Superior temporal gyrus (tissue), 1 donor: ENCODE measurements around the gene SECISBP2L.
"Not testable (repeated sequence)": the region's sequence is repeated elsewhere in the genome, so short reads cannot be mapped to it uniquely, and the experiment has no call there.

Experiments used
- DNase-seq: peaks from one replicate; pipeline ENCODE4 v3.0.0-alpha.2; 2016; ENCODE audit errors: extremely low spot score

SECISBP2L gene

DNA sequence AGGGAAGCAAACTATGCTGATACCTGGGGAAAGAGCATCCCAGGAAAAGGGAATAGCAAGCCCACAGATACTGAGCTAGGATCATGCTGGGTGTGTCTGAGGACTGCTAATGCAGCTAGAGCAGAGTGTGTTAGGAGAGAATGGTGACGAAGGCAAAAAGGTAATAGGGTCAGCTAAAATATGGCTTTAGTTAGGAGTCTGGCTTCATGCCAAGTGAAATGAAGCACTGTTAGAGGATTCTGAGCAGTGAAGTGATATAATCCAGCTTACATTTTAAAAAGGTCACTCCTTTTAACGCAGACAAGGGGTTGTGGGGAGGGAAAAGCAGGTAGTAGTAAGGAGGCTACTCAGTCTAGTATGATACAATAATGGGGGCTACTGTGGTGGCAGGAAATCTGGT lies 30.4 kb downstream of the SECISBP2L start:
- no peak for DNase-seq

DNA sequence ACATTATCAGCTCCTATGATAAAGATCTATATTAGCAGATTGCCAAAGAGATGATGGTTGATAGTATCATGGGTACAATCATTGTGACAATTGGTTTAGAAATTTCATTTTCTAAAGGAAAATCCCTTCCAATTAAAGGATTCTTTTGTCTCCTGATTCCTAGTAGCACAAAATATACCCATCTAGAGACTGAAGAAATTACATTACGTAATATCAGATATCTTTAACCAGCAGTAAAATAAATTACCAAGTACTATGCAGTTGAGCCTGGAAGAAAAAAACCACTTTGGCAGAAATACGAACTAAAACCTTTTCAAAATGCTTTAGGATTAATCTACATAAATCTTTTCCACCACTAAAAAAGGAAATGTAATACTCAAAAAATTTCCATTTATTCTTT lies 46.9 kb downstream of the SECISBP2L start:
- DNase-seq, result no peak

DNA sequence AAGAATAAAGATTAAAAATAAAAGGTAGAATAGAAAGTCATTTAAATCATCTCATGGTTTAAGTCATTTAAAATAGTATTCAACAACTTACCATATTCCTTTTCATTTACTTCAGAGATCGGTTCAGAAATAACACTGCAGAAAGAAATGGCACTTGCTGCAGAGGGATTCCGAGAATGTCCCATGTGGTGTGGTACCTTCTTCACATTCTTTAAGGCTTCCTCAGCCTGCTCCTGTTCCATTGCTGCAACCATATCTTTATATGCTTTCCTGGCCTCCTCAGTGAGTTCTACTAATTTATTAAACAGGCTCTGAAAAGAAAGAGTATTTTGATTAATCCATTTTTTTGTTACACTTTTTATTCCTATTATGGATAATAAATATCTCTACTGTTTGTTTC lies 50.0 kb downstream of the SECISBP2L start:
- DNase-seq, result no peak

DNA sequence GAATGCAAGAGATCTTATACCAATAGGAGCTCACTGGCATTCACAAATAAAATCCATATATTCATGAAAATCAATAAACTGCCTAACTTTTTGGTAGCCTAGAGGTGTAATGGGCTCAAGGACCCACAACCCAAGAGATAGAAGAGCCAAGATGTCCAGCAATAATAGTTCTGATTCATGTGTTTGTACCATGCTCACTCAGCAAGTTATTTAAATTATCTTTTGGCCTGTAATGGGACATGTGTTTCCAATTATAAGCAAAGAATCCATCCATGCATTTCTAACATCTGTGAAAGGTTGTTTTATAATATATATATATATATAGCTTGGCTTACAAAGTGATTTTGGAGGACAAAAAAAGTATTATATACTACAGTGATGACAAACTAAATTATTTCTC lies 52.9 kb downstream of the SECISBP2L start:
- peak; percentile 5 for DNase-seq

DNA sequence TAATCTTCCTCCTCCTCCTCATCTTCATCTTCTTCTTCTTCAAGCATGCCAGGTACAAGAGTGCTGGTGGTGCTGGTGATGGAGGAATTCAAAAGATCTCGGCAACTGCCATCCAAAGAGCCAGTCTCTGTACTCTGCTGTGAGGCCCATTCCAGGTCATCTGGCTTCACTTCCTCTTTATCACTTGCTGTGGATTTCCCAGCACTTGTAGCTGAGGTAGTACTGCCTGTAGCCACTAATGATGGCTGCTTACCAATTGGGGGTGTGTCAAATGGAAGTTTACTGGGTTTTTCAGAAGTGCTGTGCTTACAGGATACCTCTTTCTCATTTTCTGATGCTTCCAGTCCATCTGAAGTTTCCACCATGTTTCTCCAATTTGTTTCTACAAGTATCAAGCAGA lies 53.7 kb downstream of the SECISBP2L start:
- peak; percentile 7 for DNase-seq

DNA sequence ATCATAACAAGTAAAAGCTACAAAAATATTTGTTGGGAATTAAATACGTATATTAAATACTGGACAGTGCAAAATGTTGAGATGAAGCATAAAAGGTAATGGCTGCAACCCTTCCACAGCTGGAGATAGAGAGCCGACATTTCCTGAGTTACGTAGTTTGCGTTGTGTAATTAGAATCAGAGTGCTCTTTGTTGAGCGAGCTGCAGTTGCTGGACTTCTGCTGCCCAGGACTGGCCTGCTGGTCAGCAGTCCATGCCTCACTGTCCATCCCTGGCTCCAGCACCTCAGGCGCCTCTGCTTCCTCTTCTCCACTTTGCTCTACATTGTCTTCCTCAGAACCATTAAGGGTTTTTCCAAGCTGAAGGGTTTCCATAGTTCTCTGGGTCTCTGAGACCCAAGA lies 54.1 kb downstream of the SECISBP2L start:
- peak; percentile 67 for DNase-seq

DNA sequence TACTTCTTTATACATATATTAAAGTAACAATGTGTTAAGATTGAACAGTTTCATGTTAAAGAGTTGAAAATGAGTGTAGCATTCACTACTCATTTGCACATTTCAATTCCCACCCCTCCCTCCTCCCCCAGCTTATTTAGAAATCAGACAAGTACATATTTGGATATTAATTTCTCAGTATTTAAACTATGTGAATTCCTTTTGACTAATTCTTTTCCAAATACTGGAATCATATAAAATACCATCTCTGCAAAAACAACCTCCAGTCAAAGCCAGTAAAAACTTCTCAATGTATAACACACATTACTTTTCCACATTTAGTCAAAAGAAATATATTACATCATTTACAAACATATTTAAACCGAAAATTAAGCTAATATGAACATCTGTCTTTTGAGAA lies 57.1 kb downstream of the SECISBP2L start:
- DNase-seq, result no peak

DNA sequence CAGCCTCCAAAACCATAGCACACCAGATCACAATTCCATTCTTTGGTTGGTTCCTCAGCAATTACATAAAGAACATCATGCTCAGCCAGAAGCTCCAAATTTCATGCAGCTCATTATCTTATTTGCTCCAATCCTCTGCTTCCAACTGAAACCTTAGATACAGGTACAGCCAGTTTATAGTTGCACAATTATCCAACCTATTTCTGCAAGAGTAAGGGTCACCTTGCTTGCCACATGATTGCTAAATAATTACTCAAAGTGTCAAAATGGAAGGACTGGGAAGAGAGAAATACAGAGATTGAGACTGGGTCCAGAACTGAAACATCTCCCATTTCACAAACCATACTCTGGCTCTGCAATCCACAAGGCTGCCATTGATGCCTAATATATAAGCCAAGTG lies 59.1 kb downstream of the SECISBP2L start:
- DNase-seq, result no peak

DNA sequence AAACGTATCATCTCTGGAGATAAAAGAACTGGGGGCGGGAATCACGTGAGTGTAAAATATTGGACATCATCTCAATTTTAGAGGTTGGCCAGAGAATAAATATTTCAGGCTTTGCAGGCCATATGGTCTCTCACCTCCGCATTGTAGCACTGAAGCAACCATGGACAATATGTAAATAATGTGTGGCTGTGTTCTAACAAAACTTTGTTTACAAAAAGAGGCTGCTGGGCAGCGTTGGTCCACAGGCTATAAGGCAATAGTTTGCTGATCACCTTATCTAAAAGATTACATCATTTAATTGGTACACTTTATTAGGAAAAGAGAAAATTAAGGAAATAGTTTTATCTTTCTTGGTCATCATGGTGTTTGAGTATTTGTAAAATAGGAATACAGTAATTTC lies 60.0 kb downstream of the SECISBP2L start:
- peak; percentile 5 for DNase-seq

DNA sequence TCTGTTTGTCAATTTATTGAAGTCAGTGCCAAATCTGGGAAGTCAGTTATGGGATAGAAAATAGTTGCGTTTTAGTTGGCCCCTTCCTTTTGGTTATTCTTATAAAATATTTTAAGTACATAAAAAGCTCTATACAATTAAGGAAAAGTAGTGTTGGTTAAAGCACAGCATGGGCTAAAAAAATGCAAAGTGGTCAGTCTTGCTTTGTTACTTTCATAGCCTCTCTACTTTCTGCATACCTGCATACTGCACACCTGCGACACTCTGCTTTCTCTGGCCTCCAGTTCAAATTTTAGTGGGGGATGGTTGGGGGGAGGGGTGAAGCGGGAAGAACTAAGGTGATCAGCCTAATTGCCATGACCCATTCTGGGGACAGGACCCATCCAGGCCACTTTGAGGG lies 60.7 kb downstream of the SECISBP2L start:
- DNase-seq, result no peak

DNA sequence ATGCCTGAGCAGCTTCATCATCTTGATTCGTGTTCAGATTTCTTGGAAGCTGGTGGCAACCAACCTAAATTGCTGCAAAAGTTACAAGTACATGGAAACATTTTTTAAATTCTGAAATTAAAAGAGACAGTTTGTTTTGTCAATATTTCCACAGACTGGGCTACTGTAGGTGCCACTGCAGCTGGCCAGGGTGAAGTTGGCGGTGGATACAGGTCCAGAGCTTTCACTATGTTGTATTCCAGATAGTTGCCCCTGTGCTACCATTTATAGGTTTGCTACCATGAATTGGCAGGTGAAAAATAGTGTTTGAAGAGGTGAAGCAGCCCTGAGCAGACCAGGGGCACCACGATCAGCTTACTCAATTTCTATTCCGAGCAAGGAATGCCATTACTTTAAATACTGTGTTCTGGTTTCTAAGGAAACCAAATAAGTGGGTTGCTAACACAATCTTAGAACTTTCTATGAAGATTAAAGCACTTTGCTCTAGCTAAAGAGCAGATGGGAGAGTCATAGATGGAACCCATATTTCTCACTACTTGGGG lies 61.4 kb downstream of the SECISBP2L start:
- peak; percentile 47 for DNase-seq

DNA sequence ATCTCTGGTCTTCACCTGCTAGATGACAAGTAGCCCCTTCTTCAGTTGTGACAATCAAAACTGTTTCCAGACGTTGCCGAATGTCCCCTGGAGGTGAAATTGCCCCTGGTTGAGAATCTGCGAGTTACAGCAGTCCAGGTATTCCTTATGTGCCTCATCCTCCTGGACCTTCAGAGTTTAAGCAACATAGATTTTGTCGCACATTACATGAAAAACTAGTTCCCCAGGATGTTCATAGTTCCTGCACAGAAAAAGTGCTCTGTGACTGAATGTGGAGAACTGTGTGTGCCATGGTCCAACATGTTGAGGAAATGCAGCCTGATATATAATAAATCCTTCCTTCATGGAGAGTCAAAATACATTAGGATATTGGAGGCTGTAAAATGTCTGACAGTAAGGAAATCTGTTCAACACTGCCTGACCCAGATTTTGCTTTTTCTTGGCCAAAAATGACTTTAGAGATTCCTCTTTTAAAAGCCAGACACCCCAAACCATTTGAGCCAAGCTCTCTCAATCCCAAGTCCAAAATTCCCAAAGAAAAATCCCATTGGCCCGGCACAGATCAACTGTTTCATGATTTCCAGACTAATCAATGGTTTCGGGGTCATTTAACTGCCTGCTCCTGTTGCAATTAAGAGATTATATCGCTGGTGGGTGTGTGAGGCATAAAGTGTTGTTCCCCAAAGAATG lies 62.1 kb downstream of the SECISBP2L start:
- DNase-seq, result peak; percentile 17

DNA sequence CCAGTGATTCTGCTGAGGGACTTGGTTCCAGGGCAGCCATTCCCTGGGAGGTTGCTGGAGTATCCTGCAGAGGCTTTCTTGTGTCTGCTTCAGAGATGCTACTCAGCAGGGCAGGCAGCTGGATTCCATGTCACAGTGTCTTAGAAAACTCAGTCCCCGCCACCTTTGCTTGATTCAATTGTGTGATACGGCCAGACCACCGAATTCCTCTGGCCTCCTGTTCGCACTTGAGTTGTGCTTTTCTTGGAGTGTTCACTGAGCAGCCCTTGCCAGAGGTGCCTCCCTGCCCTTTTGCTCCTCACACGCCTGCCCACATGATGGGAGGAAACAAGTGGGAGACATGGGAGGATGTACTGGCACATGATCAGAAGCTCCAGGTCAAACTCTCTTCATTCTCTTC lies 62.9 kb downstream of the SECISBP2L start:
- DNase-seq, result no peak

DNA sequence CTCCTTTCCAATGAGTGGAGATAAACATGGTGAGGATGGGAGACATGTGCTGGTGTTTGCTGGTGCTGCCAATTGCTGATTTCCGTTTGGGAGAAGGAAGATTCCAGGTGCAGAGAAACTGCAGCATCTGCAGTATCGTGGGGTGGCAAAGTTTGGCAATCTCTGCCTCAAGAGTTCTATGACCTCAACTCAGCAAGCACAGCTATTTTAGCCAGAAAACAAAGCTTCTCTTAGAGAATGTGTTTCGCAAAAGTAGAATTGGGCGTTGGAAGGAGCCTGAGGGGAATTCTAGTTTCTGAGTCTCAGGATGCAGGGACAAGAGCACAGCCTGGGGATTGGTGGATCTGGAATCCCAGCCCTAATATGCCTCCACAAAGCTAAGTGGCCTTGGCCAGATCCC lies 64.3 kb downstream of the SECISBP2L start:
- no peak for DNase-seq

DNA sequence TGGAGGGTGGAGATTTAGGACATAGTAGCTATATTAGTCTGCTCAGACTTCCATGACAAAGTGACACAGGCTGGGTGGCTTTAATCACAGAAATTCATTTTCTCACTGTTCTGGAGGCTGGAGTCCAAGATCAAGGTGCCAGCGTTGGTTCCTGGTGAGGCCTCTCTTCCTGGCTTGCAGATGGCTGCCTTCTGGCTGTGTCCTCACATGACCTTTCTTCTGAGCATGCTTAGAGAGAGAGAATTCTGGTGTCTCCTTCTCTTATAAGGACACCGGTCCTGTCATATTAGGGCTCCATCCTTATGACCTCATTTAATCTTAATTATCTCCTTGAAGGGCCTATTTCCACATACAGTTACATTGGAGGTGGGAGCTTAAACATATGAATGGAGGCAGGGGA lies 67.6 kb downstream of the SECISBP2L start:
- no peak for DNase-seq

DNA sequence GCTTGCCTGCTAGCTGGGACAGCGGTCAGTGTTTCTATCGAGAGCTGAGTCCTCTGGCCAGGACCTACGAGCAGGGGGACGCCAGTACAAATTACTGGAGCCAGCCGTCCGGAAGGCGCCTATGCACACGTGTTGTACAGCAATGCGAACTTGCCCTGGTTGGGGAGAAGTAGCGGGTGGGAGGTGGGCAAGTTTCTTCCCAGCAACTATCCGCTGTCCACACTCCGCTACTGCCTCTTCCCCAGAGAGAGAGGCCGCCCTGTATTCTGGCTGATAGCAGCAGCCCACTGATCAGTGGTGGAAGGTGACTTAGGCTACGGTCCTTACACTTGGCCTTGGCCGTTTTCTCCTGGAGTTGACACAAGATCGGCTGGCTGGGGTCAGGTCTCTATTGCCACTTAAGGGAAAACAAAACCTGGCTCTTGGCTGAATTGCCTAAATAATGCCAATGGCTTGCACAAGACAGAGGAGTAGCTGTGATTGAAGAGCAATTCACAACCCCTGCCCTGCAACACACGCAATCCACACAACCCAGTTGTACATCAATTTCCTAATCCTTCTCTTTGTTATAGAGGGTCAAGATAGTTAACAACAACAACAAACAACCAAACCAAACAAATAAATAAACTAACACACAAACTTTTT lies 69.7 kb downstream of the SECISBP2L start:
- DNase-seq, result no peak

DNA sequence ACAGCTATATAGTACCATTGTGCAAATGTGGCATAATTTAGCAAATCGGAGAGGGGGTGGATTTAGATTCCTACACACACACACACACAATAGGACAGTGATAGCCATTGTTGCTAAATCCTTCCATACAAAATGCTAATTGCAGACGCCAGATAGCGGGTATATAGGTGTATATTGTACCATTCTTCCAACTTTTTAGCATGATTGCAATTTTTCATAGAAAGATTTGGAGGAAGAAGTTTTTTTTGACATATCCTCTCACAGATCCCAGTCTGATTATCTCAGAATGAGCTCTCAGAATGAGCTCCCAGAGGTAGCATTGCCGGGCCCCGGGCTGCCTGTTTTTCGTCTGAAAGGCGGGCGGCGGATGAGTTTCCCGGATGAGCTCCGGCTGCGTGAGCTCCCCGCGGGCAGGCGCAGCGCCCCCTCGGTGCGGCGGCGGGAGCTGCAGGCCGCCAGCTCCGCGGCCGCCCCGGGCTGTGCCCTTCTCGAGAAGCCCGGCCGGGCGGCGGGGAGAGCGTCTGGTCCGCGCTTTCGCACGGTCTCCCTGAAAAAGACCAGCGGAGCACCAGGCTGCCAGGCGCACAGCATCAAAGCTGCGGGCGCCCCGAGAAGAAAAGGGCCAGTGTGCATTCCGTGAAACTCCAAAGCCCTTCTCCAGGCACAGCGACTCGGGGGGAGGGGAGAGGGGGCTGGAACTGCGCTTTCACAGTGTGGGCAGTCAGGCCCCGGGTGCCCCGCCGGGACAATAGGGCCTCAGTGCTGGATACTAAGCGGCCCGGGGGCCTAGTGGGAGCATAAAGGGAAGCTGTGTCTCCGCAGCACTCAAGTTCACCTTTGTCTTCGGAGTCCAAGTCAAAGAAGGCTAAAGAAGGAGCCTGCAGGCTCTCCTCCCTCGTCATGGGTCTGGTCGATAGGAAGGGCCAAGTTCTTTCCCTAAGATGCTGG lies 70.5 kb downstream of the SECISBP2L start:
- peak; percentile 92 for DNase-seq

DNA sequence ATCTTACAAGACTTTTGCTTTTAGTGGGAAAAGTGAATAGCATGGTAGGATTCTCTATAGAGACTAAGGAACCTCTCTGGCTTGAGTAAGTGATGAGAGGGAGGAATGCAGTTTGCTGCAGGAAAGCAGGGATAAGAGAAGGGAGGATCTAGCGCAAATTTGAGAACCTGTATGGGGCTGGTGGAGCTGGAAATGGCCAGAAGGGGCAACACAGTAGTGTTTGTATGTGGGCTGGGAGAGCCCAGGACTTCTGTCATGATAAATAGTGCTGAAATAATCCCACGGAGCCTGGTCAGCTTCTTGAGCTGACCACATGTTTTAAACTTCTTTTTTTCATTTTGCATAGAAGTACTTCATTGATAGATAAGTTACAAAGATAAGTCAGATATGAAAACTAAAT lies 71.4 kb downstream of the SECISBP2L start:
- peak; percentile 65 for DNase-seq

DNA sequence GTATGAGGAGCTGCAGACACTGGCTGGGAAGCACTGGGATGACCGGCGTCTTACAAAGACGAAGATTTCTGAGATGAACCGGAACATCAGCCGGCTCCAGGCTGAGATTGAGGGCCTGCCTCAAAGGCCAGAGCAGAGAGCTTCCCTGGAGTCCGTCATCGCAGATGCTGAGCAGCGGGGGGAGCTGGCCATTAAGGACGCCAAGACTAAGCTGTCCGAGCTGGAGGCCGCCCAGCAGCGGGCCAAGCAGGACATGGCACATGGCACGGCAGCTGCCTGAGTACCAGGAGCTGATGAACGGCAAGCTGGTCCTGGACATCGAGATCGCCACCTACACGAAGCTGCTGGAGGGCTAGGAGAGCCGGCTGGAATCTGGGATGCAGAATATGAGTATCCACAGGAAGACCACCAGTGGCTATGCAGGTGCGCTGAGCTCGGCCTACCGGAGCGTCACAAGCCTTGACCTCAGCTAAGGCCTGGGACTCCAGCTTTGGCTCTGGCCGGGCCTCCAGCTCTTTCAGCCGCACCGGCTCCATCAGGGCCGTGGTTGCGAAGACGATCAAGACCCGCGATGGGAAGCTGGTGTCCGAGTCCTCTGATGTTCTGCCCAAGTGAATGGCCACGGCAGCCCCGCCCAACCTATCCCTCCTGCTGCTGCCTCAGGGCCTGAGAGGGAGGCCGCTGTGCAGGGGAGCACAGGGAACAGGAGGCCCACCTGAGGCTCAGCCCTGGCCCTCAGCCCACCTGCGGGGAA lies 73.3 kb downstream of the SECISBP2L start:
- DNase-seq, result no peak

DNA sequence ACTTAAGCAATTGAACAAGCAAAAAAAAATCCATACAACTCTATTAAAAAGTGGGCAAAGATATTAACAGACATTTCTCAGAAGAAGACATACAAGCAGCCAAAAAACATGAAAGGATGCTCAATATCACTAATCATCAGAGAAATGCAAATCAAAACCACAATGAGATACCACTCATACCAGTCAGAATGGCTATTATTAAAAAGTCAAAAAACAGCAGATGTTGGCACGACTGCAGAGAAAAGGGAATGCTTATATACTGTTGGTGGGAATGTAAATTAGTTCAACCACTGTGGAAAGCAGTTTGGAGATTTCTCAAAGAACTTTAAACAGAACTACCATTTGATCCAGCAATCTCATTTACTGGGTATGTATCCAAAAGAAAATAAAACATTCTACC lies 75.3 kb downstream of the SECISBP2L start:
- DNase-seq, result not testable (repeated sequence)

DNA sequence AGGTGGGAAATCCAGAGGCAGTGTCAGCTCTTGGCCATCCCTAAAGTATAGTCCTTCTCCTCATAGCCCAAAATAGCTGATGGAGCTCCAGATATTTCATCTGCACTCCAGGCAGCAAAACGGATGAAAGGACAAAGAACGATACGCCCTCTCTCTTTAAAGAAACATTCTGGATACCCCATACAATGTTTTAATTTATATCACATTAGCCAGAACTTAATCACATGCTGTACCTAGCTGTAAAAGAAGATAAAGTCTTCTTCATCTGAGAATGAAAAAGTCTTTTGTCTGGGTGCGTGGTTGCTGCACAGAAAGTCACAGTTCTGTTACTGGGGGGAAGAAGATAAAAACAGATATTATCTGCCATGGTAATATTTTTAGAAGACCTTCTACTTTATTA lies 78.2 kb downstream of the SECISBP2L start:
- DNase-seq, result no peak

DNA sequence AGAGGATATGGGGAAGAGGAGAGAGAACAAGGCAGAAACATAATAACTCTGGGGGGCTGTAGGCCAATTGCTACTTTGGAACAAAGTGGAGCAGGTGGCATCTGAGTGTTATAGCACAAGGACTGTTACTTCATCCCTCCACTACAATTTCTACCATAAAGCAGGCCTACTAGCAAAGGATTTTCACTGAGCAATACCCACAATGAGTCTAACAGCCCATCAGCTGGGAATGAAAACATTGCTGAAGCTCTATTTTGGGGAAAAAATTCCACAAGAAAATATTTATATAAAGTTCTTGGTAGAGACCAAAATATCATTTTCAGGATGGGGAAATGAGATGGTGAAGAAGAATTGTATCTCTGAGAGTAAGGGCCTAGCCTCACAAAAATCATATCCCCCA lies 78.9 kb downstream of the SECISBP2L start:
- DNase-seq, result no peak
